Endothelial cell (in vitro differentiated cells): ENCODE results near the gene CCDC88A. TPM values are rescaled to one million over a fixed set of nuclear protein-coding genes. Genes with fewer than 3 reads are reported as not detected.
"Not testable (repeated sequence)": the region's sequence is repeated elsewhere in the genome, so short reads cannot be mapped to it uniquely, and the experiment has no call there.

Source experiments
- DNase-seq: peaks from one replicate; pipeline ENCODE4 v3.0.0; 2021; ENCODE audit warnings: low spot score
- H3K27ac Mint-ChIP-seq: one replicate; pipeline ENCODE4 v1.8.0; 2021; ENCODE audit warnings: mixed read lengths, inconsistent platforms; ENCODE audit not compliant: unreplicated experiment
- H3K27me3 Mint-ChIP-seq: one replicate; pipeline ENCODE4 v1.8.0; 2021; ENCODE audit warnings: mild to moderate bottlenecking, moderate library complexity, mixed read lengths, inconsistent platforms; ENCODE audit not compliant: unreplicated experiment
- H3K36me3 Mint-ChIP-seq: one replicate; pipeline ENCODE4 v1.8.0; 2021; ENCODE audit warnings: mild to moderate bottlenecking, low read depth, mixed read lengths, inconsistent platforms; ENCODE audit not compliant: unreplicated experiment
- H3K4me1 Mint-ChIP-seq: one replicate; pipeline ENCODE4 v1.8.0; 2021; ENCODE audit warnings: mild to moderate bottlenecking, mixed read lengths, inconsistent platforms; ENCODE audit not compliant: unreplicated experiment
- H3K4me3 Mint-ChIP-seq: one replicate; pipeline ENCODE4 v1.8.0; 2021; ENCODE audit warnings: mild to moderate bottlenecking, mixed read lengths, inconsistent platforms; ENCODE audit not compliant: unreplicated experiment
- H3K9me3 Mint-ChIP-seq: one replicate; pipeline ENCODE4 v1.8.0; 2021; ENCODE audit warnings: mixed read lengths, inconsistent platforms; ENCODE audit not compliant: unreplicated experiment
- CTCF ChIP-seq: fragments of 200-600 bp; sonication (generic); IDR thresholded peaks from one replicate; pipeline ENCODE4 v1.5.0; 2021; ENCODE audit warnings: antibody characterized with exemption; ENCODE audit not compliant: unreplicated experiment
- total RNA-seq: library from RNA; stranded (reverse); fragmentation: NEBNext Ultra II Directional; extraction: Animal tissue kit (Norgen Biotek cat#: 25700); gene quantifications from one replicate; pipeline ENCODE4 v1.2.1, GENCODE V29; 2021; ENCODE audit not compliant: unreplicated experiment

The CCDC88A gene
- total RNA-seq, 1 donor from 2014 or later, result 98.7 TPM

- no peak for TF ChIP-seq CTCF
- Mint-ChIP-seq H3K27me3 (no peaks in the 10 kb centered on the region), H3K9me3 (no peaks in the 10 kb centered on the region), H3K36me3 (peaks cover 14% of the 10 kb centered on the region), H3K4me3 (no peak overlapping the region), H3K27ac (no peak overlapping the region), H3K4me1 (peaks cover 14% of the 10 kb centered on the region)
- no peak for DNase-seq
Measured at GRCh38 chr2:55391615-55392242, 27.9 kb downstream of the CCDC88A start.

DNA sequence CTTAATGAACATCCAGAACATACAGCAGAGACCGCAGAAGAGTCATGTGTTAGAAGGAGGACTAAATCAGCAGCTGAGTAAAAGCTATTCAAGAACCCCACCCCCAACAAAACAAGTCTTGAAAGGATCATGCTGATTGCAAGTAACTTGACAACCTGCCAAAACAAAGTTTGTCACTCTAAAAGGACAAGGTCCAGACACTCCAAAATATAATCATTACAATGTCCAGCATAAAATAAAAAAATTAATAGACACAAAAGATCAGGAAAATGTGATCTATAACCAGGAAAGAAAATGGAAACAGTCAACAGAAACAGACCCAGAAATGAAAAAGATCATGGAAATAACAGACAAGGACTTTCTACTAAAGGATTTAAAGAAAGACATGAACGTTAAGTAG, 28.5 kb downstream of the CCDC88A start:
- no peak for TF ChIP-seq CTCF
- Mint-ChIP-seq H3K4me1 (peaks cover 14% of the 10 kb centered on the region), H3K27ac (no peak overlapping the region), H3K36me3 (peaks cover 14% of the 10 kb centered on the region), H3K4me3 (no peak overlapping the region), H3K27me3 (no peaks in the 10 kb centered on the region), H3K9me3 (no peaks in the 10 kb centered on the region)
- no peak for DNase-seq

- not testable (repeated sequence) for H3K27ac Mint-ChIP-seq, H3K27me3 Mint-ChIP-seq, H3K9me3 Mint-ChIP-seq, DNase-seq, H3K36me3 Mint-ChIP-seq, H3K4me3 Mint-ChIP-seq
- H3K4me1 Mint-ChIP-seq, result peaks cover 14% of the 10 kb centered on the region
Measured at GRCh38 chr2:55385516-55385915, 34.1 kb downstream of the CCDC88A start.

DNA sequence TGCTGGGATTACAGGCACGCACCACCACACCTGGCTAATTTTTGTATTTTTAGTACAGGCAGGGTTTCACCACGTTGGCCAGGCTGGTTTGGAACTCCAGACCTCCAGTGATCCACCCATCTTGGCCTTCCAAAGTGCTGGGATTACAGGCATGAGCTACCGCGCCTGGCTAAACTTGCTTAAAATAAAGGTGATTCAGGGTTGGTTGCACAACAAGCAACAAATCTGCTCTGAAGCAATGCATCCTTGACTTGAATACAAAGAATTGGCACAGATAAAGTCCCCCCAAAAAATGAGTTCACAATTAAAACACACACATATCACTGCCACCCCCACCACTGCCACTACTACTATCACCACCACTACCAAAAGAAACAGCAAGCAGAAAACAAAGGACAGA, 34.9 kb downstream of the CCDC88A start:
- peaks cover 10% of the 10 kb centered on the region for H3K4me1 Mint-ChIP-seq
- H3K27me3 Mint-ChIP-seq, result no peaks in the 10 kb centered on the region
- no peak for TF ChIP-seq CTCF

GRCh38 chr2:55371376-55371775, 48.3 kb downstream of the CCDC88A start:
- peaks cover 15% of the 10 kb centered on the region for H3K36me3 Mint-ChIP-seq
- no peaks in the 10 kb centered on the region for H3K4me1 Mint-ChIP-seq
- no peak for TF ChIP-seq CTCF
- DNase-seq, result no peak
- H3K4me3 Mint-ChIP-seq, result no peak overlapping the region
- no peaks in the 10 kb centered on the region for H3K27me3 Mint-ChIP-seq
- no peaks in the 10 kb centered on the region for H3K9me3 Mint-ChIP-seq
- H3K27ac Mint-ChIP-seq, result no peak overlapping the region

More for the DNA sequence above, 34.9 kb downstream of the CCDC88A start:
- Mint-ChIP-seq H3K36me3 (no peaks in the 10 kb centered on the region), H3K4me3 (no peak overlapping the region), H3K9me3 (no peaks in the 10 kb centered on the region), H3K27ac (no peak overlapping the region)
- DNase-seq, result no peak
